Esophagus muscularis mucosa (tissue), 4 donors: ENCODE data around the gene LPAR1. TPM values are rescaled to one million over a fixed set of nuclear protein-coding genes. Genes with fewer than 3 reads are reported as not detected.

ENCODE experiments used
- DNase-seq: peaks from one replicate; pipeline ENCODE4 v3.0.0-alpha.2; 2017; ENCODE audit errors: extremely low spot score
- H3K27ac ChIP-seq, 4 donors: fragments of 200-600 bp; sonication (generic); replicated peaks in 1 of 4; 1 replicate in 3 of 4; 2 replicates in 1 of 4; pipeline ENCODE4 v1.5.1; 2016 to 2019; ENCODE audit warnings: mild to moderate bottlenecking in 1 of 4
- H3K27me3 ChIP-seq, 4 donors: fragments of 200-600 bp; sonication (generic); one replicate each; pipeline versions ENCODE4 v1.5.1 to v1.6.0; 2016 to 2019
- H3K36me3 ChIP-seq, 4 donors: fragments of 200-600 bp; sonication (generic); one replicate each; pipeline ENCODE4 v1.5.1; 2016 to 2019
- H3K4me1 ChIP-seq, 4 donors: fragments of 200-600 bp; sonication (generic); one replicate each; pipeline ENCODE4 v1.5.1; 2016 to 2019
- H3K4me3 ChIP-seq, 4 donors: fragments of 200-600 bp; sonication (generic); 1 replicate in 2 of 4; 2 replicates in 2 of 4; pipeline ENCODE4 v1.5.1; 2016 to 2019; ENCODE audit warnings: mild to moderate bottlenecking in 4 of 4, moderate library complexity in 1 of 4
- H3K9me3 ChIP-seq, 4 donors: fragments of 200-600 bp; sonication (generic); 1 replicate in 3 of 4; 2 replicates in 1 of 4; pipeline ENCODE4 v1.5.1; 2016 to 2019
- EP300 ChIP-seq: sonication (generic); formaldehyde crosslinking; IDR thresholded peaks from one replicate; pipeline ENCODE4 v1.6.1; 2017; ENCODE audit warnings: antibody characterized with exemption
- POLR2A ChIP-seq: fragments of 450-650 bp; IDR thresholded peaks from one replicate; pipeline ENCODE4 v1.6.1; 2017; ENCODE audit warnings: antibody characterized with exemption, moderate library complexity, mild to moderate bottlenecking, low read depth
- POLR2AphosphoS5 ChIP-seq, 2 donors: sonication (generic); formaldehyde crosslinking; IDR thresholded peaks; one replicate each; pipeline ENCODE4 v1.6.1; 2017; ENCODE audit warnings: antibody characterized with exemption in 2 of 2
- WGBS: methylation state at CpG from one replicate; pipeline ENCODE4 v1.1.5; 2018; 5-methylcytosine and 5-hydroxymethylcytosine counted together
- intact Hi-C: fragments of 100-400 bp; cut with DNase I; formaldehyde crosslinking; loops from one replicate; pipeline ENCODE4 v1.15.1; 2023
- total RNA-seq, 4 donors: library from RNA; depleted of rRNA; stranded (reverse); fragments of >200 nt; gene quantifications; one replicate each; pipeline versions ENCODE4 v1.1.0 to v1.2.1, GENCODE V29; 2016
- TF ChIP-seq, protein P1 (sequence below), 3 experiments: fragments of 200-600 bp in 2 of 3; fragments of 450-650 bp in 1 of 3; sonication (generic) in 2 of 3; IDR thresholded peaks; one replicate each; pipeline ENCODE4 v1.5.1; 2017 to 2019; ENCODE audit warnings: antibody characterized with exemption in 3 of 3, mild to moderate bottlenecking in 2 of 3, moderate library complexity in 1 of 3

LPAR1 gene
- total RNA-seq, 4 donors from 2014 or later, result 34.1 to 55.5 (median 48.8) TPM

DNA sequence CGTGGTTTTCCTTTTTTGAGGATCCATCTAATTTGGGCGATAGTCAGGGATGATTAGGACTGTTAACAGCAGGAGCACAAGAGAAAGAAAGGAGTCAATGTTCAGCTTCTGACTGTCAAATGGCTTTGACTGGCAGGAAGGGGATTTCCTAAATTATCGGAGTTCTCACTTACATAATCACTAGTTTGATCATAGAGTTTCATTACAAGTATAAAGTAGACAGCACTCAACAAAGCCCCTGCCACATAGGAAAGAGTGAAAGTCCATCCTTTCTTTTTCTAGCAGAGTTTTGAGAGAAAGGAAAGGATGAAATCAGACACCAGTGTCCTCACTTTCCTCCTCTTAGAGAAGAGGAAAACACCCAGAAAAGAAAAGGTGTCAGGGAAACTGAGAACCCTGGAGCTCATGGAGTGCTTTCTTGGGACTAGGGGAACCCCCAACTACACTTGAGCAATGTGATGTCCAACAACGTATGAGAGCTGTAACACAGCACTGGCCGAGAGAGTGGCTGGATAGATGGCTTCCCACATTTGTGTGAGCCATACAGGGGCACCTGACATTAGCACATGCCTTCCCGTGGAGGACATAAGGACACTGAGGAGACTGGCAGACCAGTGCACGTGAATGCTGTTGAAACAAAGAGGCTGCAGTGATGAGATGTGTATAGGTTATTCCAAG is 26.0 kb upstream of the LPAR1 start:
- no peak for DNase-seq
- peaks cover 0 to 16% (median 4%) of the 10 kb centered on the region in 4 donors for H3K4me1 ChIP-seq
- WGBS, result 84% methylated on average over 7 of the region's 7 CpGs
- H3K4me3 ChIP-seq, result no peak overlapping the region
- no peaks in the 10 kb centered on the region for H3K27me3 ChIP-seq
- no peak overlapping the region for H3K27ac ChIP-seq
- intact Hi-C loops, result no loop called here
- no peaks in the 10 kb centered on the region for H3K36me3 ChIP-seq
- TF ChIP-seq POLR2A (no peak), EP300 (no peak), POLR2AphosphoS5 (IDR thresholded peaks at IDR 0.05) (no peak)
- TF ChIP-seq, protein P1, sequence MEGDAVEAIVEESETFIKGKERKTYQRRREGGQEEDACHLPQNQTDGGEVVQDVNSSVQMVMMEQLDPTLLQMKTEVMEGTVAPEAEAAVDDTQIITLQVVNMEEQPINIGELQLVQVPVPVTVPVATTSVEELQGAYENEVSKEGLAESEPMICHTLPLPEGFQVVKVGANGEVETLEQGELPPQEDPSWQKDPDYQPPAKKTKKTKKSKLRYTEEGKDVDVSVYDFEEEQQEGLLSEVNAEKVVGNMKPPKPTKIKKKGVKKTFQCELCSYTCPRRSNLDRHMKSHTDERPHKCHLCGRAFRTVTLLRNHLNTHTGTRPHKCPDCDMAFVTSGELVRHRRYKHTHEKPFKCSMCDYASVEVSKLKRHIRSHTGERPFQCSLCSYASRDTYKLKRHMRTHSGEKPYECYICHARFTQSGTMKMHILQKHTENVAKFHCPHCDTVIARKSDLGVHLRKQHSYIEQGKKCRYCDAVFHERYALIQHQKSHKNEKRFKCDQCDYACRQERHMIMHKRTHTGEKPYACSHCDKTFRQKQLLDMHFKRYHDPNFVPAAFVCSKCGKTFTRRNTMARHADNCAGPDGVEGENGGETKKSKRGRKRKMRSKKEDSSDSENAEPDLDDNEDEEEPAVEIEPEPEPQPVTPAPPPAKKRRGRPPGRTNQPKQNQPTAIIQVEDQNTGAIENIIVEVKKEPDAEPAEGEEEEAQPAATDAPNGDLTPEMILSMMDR (IDR thresholded peaks at IDR 0.05), result no peak
- no peaks in the 10 kb centered on the region for H3K9me3 ChIP-seq

- DNase-seq, result no peak
- Histone ChIP-seq H3K27ac (no peak overlapping the region), H3K36me3 (no peaks in the 10 kb centered on the region), H3K4me3 (no peak overlapping the region), H3K27me3 (no peaks in the 10 kb centered on the region), H3K4me1 (peaks cover 0 to 12% (median 4%) of the 10 kb centered on the region in 4 donors), H3K9me3 (no peaks in the 10 kb centered on the region)
- TF ChIP-seq POLR2A, result no peak
- TF ChIP-seq, protein P1 (IDR thresholded peaks at IDR 0.05), result no peak
- TF ChIP-seq POLR2AphosphoS5 (IDR thresholded peaks at IDR 0.05), result no peak
- TF ChIP-seq EP300, result no peak
- intact Hi-C loops, result no loop called here
- 94% methylated on average over 3 of the region's 3 CpGs for WGBS
Observed at GRCh38 chr9:111063332-111063731, 25.1 kb upstream of the LPAR1 start.

- Histone ChIP-seq H3K4me3 (no peak overlapping the region), H3K36me3 (no peaks in the 10 kb centered on the region), H3K9me3 (no peaks in the 10 kb centered on the region), H3K27ac (no peak overlapping the region), H3K4me1 (peaks cover 0 to 6% (median 0%) of the 10 kb centered on the region in 4 donors), H3K27me3 (no peaks in the 10 kb centered on the region)
- intact Hi-C loops, result no loop called here
- TF ChIP-seq POLR2A (no peak), POLR2AphosphoS5 (IDR thresholded peaks at IDR 0.05) (no peak), EP300 (no peak)
- TF ChIP-seq, protein P1 (IDR thresholded peaks at IDR 0.05), result no peak
- 83% methylated on average over 3 of the region's 3 CpGs for WGBS
- DNase-seq, result no peak
Observed at GRCh38 chr9:111058166-111058565, 19.9 kb upstream of the LPAR1 start.

DNA sequence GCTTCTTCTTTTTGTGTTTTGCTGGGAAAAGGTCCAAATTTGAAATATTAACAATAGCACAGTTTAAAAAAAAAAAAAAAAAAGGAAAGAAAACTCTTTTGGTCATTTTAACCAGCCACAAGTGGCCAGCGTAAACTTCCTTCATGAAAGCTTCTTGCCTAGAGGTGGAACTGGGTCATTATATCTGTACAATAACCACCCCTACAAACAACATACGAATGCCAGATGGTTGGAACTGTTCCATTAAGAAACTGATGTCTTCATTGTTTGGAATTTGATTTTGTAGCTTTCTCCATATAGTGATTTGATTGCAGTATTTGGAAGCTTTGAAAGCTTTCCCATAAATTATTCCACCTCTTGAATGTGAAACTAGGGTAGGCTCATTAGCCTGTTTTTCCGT is 18.3 kb upstream of the LPAR1 start:
- no peak overlapping the region for H3K27ac ChIP-seq
- no peaks in the 10 kb centered on the region for H3K36me3 ChIP-seq
- no peaks in the 10 kb centered on the region for H3K27me3 ChIP-seq
- 28% methylated on average over 3 of the region's 3 CpGs for WGBS
- no peak overlapping the region for H3K4me3 ChIP-seq
- intact Hi-C loops, result no loop called here
- H3K9me3 ChIP-seq, result no peaks in the 10 kb centered on the region
- no peak for TF ChIP-seq POLR2A
- TF ChIP-seq POLR2AphosphoS5 (IDR thresholded peaks at IDR 0.05), result no peak
- TF ChIP-seq, protein P1 (IDR thresholded peaks at IDR 0.05), result no peak
- no peak for TF ChIP-seq EP300
- DNase-seq, result no peak
- peaks cover 0 to 6% (median 0%) of the 10 kb centered on the region in 4 donors for H3K4me1 ChIP-seq

GRCh38 chr9:111052791-111053190 is 14.5 kb upstream of the LPAR1 start:
- H3K27ac ChIP-seq, result no peak overlapping the region
- intact Hi-C loops, result no loop called here
- no peaks in the 10 kb centered on the region for H3K27me3 ChIP-seq
- TF ChIP-seq POLR2A (no peak), EP300 (no peak), POLR2AphosphoS5 (IDR thresholded peaks at IDR 0.05) (no peak)
- TF ChIP-seq, protein P1 (IDR thresholded peaks at IDR 0.05), result no peak
- H3K4me1 ChIP-seq, result peaks cover 0 to 6% (median 0%) of the 10 kb centered on the region in 4 donors
- no peak for DNase-seq
- H3K36me3 ChIP-seq, result no peaks in the 10 kb centered on the region
- no peak overlapping the region for H3K4me3 ChIP-seq
- WGBS, result 100% methylated on average over 2 of the region's 2 CpGs
- no peaks in the 10 kb centered on the region for H3K9me3 ChIP-seq
